TTC549 (cell line): Measurements from ENCODE around the gene SMG7.

ENCODE experiments used
- FAIRE-seq: peaks from 2 replicates; lab custom pipeline; 2012; peaks lifted over from hg19 to GRCh38; lab: Jason Lieb, UNC

Gene SMG7

DNA sequence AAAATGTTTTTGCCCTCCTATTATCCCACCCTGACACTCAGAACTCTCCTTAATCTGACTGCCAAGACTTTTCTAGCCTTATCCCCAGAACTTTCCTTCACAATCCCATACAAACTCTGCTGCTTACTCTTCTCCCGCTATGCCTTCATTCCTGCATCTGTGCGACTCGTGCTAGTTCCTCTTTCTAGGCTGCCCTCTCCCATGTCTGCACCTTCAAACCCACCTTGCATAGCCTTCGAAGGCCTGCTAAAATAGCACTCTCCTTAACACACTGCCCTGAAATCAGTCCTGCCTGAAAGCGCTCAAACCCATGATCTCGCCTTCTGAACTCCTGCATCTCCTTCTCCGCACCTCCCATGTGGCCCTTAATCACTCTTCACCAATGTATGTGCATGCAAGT lies 120.4 kb downstream of the SMG7 start:
- no peak for FAIRE-seq

DNA sequence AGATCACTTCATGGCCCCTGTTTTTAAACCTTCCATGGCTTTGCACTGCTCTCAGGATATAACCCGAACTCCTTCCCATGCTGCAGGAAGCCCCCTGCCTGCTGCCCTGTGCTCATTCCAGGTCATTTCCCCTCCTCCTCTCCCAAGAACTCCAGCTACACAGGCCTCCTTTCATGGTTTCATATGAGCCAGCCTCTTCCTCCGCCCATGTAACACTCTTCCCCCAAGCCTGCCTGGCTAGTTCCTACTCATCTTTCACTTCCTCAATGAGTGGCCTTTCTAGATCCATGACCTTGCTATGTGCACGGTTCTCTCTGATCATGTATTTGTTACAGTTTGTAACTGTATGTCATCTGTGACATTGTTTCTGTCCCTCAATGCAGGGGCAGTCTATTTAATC lies 121.1 kb downstream of the SMG7 start:
- FAIRE-seq: no peak

DNA sequence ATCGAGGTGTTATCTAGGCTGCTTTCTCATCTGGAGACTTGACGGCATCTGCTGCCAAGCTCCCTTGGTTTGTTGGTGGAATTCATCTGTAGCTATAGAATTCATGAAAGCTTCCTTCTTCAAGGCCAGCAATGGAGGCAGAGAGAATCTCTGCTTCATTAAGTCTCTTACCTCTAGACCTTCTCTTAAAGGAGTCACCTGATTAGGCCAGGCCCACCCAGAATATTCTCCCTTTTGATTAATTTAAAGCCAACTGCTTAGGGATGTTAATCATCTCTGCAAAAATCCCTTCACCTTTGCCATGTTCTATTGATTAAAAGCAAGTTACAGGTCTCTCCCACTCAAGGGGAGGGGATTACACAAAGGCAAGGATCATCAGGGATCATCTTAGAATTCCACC lies 123.2 kb downstream of the SMG7 start:
- FAIRE-seq: no peak

DNA sequence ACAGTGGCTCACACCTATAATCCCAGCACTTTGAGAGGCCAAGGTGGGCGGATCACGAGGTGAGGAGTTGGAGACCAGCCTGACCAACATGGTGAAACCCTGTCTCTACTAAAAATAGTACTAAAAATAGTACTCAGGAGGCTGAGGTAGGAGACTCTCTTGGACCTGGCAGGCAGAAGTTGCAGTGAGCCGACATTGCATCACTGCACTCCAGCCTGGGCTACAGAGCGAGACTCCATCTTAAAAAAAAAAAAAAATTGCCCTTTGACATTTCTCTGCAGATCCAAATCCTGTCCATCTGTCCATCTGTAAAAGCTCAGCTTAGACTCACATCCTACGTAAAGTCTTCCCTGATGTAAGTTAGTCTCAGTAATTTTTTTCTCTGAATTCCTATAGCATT lies 124.2 kb downstream of the SMG7 start:
- FAIRE-seq: no peak

DNA sequence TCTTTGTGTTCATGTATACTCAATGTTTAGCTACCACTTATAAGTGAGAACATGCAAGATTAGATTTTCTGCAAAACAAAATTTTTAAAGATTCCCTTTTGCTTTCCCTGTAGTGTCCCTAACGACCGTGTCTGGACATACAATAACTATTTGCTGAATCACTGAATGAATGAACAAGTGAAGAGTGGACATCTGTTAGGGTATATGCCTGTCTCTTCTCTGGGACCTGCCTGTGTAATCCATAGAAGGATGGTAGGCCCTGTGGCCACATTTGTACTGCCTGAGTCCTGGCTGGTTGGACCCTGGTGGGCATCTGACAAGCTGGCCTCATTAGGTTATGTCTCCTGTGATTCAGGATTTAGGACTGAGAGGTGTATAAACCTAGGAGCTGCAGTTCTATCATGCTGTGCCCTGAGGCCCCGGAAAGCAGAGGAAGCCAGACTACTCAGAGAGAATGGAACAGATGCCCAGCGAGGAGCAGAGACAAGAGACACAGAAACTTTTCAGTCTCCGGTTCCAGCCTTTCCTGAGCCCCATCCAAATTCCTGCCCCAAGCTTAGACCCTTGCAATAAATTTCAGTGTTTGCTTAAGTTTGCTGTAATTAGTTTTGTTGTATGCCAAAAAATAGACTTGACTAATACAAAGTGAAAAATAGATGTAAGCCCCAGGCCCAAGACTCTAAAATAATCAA lies 125.5 kb downstream of the SMG7 start:
- no peak for FAIRE-seq

DNA sequence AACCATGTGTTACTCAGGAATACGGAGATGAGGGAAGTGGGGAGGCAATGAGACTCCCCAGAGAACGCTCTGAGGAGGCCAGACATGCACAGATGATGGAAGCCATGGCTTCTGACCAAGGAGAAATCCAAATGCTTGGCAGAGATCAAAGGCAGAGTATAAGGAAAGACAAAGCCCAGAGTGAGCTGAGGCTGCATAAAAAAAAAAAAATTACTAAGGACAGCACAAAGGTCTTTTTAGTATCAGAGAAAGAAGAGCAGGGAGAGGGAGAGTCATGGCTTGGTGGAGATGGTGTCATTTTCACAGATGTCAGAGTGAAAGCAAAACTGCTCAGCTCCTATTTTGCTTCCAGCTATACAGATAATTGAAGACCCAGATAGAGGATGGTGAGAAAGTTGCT lies 126.1 kb downstream of the SMG7 start:
- FAIRE-seq: no peak

DNA sequence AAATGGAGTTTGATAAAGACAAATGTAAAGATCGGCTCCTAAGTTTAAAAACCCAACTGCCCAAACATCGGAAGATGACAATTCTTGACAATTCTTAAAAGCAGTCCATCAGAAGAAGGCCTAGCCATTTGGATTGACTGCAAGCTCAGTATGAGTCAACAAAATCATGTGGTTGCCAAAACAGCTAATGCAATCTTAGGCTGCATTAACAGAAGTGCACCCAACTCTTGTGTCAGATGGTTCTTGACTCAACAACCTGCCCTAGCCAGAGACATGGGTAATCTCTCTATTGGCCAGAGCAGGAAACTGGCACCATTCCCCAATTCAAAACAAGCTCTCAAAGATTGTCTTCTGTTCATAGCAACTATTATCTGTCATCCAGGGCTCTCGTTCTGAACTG lies 127.8 kb downstream of the SMG7 start:
- FAIRE-seq: no peak

DNA sequence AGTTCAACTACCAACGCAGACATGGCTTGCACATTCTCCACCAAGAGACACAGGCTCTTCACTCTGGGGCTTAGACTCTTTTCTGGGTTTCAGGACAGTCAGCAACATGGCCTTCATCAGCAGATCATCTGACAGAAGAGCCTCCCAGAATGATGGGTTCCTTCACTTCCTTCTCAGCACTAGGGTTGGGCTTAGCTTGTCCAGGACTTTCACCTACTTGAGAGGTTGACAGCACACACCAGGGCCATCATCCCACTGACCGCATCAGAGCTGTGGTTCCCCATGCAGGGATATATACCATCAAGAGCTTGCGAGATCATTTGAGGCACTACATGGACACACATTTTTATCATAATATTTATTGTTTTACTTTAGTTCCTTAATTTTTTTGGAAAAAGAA lies 128.3 kb downstream of the SMG7 start:
- FAIRE-seq: no peak

DNA sequence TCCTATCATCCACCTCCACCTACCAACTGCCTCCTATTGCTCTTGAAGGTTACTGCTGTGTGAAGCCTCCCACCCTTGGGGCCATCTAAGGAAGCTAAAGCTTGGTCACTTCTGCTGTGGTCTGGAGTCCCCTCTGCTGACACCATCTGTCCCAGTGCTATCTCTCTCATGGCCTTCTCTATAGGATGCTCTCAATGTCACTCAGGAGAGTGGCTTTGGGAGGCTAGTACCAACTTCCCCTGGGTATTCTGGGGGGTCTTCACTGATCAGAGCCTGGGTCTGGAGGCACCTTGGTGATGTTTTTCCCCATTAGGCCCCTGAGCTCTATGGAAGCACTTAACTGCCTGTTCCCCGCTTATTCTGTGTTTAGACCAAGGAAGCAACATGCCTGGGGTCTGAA lies 130.2 kb downstream of the SMG7 start:
- no peak for FAIRE-seq
